Naive B cell (primary cell): Measurements from ENCODE around the gene RANBP17. TPM values are rescaled to one million over a fixed set of nuclear protein-coding genes. Genes with fewer than 3 reads are reported as not detected.

Source experiments
- ATAC-seq, 2 donors: fragments of 150-1000 bp; cut with Tn5 transposase; 2 replicates each; pipeline ENCODE4 v1.10.0; 2021; ENCODE audit warnings: low read depth in 2 of 2, mild to moderate bottlenecking in 2 of 2, moderate library complexity in 2 of 2
- DNase-seq: peaks from one replicate; pipeline ENCODE4 v3.0.0; 2022
- H3K27ac Mint-ChIP-seq, 6 donors: one replicate each; pipeline ENCODE4 v1.8.0; 2020 to 2022; ENCODE audit warnings: mild to moderate bottlenecking in 6 of 6, mixed read lengths in 6 of 6, moderate library complexity in 5 of 6, inconsistent platforms in 2 of 6
- H3K27me3 Mint-ChIP-seq, 3 donors: one replicate each; pipeline ENCODE4 v1.8.0; 2021 to 2022; ENCODE audit warnings: mixed read lengths in 3 of 3, mild to moderate bottlenecking in 1 of 3
- H3K36me3 Mint-ChIP-seq, 2 donors: one replicate each; pipeline ENCODE4 v1.8.0; 2020 to 2022; ENCODE audit warnings: mixed read lengths in 2 of 2, inconsistent platforms in 1 of 2, mild to moderate bottlenecking in 1 of 2
- H3K4me1 Mint-ChIP-seq, 3 donors: one replicate each; pipeline ENCODE4 v1.8.0; 2020 to 2022; ENCODE audit warnings: mixed read lengths in 3 of 3, inconsistent platforms in 1 of 3, mild to moderate bottlenecking in 1 of 3, moderate library complexity in 1 of 3
- H3K4me3 Mint-ChIP-seq, 8 donors: one replicate each; pipeline ENCODE4 v1.8.0; 2020 to 2022; ENCODE audit warnings: mild to moderate bottlenecking in 8 of 8, mixed read lengths in 8 of 8, moderate library complexity in 8 of 8, inconsistent platforms in 2 of 8
- H3K9me3 Mint-ChIP-seq, 7 donors: one replicate each; pipeline ENCODE4 v1.8.0; 2020 to 2022; ENCODE audit warnings: mixed read lengths in 7 of 7, mild to moderate bottlenecking in 5 of 7, inconsistent platforms in 2 of 7, moderate library complexity in 1 of 7
- polyA plus RNA-seq, 6 donors: library from polyadenylated mRNA; unstranded; fragments of 300-500 nt; fragmentation: Illumina TruSeq; gene quantifications; one replicate each; pipeline ENCODE4 v1.2.3, GENCODE V29; 2021; ENCODE audit warnings: low read depth in 6 of 6

The RANBP17 gene
- polyA plus RNA-seq, 6 donors from 2014 or later: not detected

DNA sequence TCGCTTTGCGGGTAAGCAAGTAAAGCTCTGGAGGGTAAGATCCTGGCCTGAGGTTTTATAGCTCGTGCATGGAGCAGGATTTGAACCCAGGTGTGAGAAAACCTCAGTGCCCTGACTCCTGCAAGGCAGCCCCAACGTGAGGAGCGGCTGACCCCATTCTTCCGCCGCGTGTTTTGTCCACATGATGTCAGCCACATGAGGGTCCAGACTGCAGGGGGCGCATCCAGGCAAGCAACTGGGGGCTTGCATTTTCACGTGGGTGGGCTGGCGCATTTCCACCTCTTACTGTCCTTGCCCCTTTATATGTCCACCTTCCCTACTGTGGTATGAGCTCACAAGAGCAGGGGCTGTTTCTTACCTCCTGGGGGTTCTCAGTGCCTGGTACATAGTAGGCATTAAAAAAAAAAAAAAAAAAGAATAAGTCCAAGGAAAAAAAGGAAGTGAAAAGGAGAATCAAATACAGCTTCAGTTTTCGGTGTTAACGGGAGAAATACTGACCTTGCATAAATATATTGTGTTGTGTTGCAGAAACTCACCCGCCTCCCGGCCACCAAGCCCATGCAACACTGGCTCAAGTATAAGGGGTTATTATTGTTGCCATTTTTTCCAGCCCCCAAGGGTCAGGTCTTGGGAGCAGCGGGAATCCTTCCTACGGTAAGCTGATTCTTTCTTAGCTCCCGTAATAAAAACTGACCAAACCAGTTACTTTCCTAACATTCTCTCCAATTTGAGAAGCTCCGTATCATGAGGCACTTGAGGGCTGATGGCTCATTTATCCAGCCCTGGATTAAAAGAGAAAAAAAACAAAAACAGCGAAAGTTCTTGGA is 462.2 kb downstream of the RANBP17 start:
- H3K4me3 Mint-ChIP-seq: no peak overlapping the region
- peaks cover 60 to 87% (median 65%) of the 10 kb centered on the region in 3 donors for H3K27me3 Mint-ChIP-seq
- no peak overlapping the region for H3K27ac Mint-ChIP-seq
- H3K36me3 Mint-ChIP-seq: no peaks in the 10 kb centered on the region
- DNase-seq: no peak
- peaks cover 0 to 5% (median 2%) of the 10 kb centered on the region in 7 donors for H3K9me3 Mint-ChIP-seq
- H3K4me1 Mint-ChIP-seq: no peaks in the 10 kb centered on the region
- no peak for ATAC-seq

DNA sequence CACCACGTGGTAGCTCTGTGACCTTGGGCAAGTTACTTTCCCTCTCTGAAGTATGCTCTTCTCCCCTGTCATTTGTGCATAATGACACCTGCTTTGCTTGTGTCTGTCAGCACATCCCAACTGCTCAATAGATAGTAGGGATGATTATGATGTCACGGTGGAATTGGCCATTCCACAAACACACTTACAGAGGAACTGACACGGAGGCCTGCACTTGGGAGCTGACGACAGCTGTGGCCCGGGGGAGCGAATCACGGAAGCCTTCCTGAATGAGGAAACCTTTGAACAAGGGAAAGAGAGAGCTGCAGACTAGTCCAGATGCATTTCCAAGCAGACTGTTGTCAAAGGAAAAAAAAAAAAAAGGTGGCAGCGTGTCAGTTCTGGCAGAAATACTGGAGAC is 468.2 kb downstream of the RANBP17 start:
- Mint-ChIP-seq H3K36me3 (no peaks in the 10 kb centered on the region), H3K9me3 (peaks cover 0 to 5% (median 0%) of the 10 kb centered on the region in 7 donors), H3K4me3 (peak overlapping the region in 1 of 8 donors; percentile 25), H3K4me1 (no peaks in the 10 kb centered on the region), H3K27ac (no peak overlapping the region), H3K27me3 (peaks cover 29 to 69% (median 45%) of the 10 kb centered on the region in 3 donors)
- no peak for ATAC-seq
- no peak for DNase-seq

DNA sequence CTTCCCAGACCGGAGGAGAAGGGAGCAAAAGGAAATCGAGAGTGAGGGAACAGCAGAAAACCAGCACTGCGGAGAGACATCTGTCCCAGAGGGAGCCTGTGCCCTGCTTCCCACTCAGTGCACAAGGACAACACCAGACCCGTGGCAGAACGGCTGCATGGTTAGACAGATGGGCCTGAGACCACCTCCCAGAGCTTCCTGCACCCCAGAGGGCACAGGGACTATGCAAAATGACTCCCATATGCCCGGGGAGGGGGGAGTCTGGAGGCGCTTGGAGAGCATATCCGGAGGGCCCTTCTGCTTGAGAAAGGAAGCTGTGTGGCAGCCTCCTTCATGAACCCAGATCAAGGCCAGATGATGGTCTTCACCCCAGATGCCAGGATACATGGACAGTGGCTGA is 473.8 kb downstream of the RANBP17 start:
- Mint-ChIP-seq H3K9me3 (peaks cover 0 to 1% (median 0%) of the 10 kb centered on the region in 7 donors), H3K27ac (no peak overlapping the region), H3K27me3 (peaks cover 11 to 62% (median 56%) of the 10 kb centered on the region in 3 donors), H3K36me3 (no peaks in the 10 kb centered on the region), H3K4me3 (no peak overlapping the region), H3K4me1 (peaks cover 0 to 12% (median 0%) of the 10 kb centered on the region in 3 donors)
- no peak for ATAC-seq
- DNase-seq: no peak

DNA sequence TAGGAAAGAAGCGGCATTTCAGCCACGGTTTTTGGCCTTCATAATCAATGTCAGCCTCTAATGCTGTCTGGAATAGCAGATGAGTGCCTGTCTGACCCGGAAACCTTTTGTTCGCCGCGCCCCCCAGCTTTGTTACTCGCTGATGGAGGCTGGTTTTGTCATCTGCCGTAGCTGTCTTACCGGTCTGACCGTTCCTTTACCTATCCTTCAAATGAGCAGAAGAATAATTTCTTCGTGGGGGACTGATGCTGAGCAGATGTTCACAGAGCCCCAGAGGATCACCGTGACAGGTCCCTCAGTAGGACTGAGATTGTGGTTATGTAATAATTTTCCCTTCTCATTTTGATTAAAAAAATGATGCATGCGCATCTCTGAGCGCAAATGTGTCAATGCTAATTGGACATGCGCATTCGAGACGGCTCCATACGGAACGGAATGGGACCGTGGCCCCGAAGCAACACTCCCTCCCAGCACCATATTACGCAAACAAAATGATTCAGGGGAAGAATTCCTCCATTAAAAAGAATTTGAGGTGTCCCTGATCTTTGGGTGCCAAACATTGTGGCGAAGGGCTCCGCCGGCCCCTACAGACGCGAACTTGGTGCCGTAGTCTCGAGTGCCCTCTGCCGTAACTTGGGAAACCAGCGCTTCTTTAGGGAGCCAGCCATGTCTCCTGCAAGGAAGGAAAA is 474.8 kb downstream of the RANBP17 start:
- H3K27me3 Mint-ChIP-seq: peaks cover 11 to 60% (median 55%) of the 10 kb centered on the region in 3 donors
- peaks cover 0 to 12% (median 0%) of the 10 kb centered on the region in 3 donors for H3K4me1 Mint-ChIP-seq
- H3K27ac Mint-ChIP-seq: no peak overlapping the region
- no peaks in the 10 kb centered on the region for H3K36me3 Mint-ChIP-seq
- DNase-seq: no peak
- no peak for ATAC-seq
- peak overlapping the region in 3 of 8 donors; percentile 19 to 32 (median 28) for H3K4me3 Mint-ChIP-seq
- H3K9me3 Mint-ChIP-seq: peaks cover 0 to 1% (median 0%) of the 10 kb centered on the region in 7 donors

DNA sequence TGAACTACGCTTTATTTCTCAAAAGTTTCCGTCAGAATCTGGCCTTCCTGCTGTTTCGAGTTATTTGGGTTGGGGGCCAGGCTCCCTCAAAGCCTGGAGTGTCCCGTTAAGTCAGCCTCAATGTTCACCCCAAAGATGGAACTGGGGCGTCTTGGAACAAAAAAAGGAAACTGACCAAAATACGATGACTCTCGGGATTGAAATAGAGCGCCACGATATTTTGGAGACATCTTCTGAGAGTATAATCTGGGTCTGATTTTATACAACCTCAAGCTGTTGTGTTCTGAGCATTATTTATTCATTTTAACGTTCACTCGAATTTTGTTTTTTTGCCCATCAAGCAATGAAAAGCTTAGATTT is 475.4 kb downstream of the RANBP17 start:
- DNase-seq: no peak

DNA sequence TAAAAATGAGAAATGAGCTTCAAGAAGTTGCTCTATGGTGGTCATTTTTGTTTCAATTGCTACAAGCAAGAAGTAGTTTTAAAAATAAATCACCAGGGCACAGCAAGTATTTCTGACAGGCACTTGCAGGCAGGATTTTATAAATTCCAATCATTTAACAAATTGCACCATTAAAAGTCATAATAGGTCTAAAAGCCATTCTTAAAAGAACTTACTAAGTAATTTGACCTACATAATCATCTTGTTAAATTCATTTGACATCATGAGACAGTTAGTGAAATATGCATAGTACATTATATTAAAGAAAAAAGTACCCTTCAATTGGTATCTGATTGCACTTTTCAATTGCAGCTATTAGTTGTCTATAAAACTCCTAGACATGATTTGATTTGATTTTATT is 478.2 kb downstream of the RANBP17 start:
- H3K27me3 Mint-ChIP-seq: peaks cover 11 to 40% (median 37%) of the 10 kb centered on the region in 3 donors
- ATAC-seq (no peak), DNase-seq (no peak)
- H3K4me3 Mint-ChIP-seq: no peak overlapping the region
- peaks cover 0 to 12% (median 0%) of the 10 kb centered on the region in 3 donors for H3K4me1 Mint-ChIP-seq
- H3K9me3 Mint-ChIP-seq: peaks cover 0 to 1% (median 0%) of the 10 kb centered on the region in 7 donors
- no peak overlapping the region for H3K27ac Mint-ChIP-seq
- no peaks in the 10 kb centered on the region for H3K36me3 Mint-ChIP-seq

More for the DNA sequence above, 475.4 kb downstream of the RANBP17 start:
- Mint-ChIP-seq H3K9me3 (peaks cover 0 to 1% (median 0%) of the 10 kb centered on the region in 7 donors), H3K27ac (no peak overlapping the region), H3K27me3 (peaks cover 11 to 55% (median 50%) of the 10 kb centered on the region in 3 donors), H3K36me3 (no peaks in the 10 kb centered on the region), H3K4me3 (peak overlapping the region in 3 of 8 donors; percentile 19 to 32 (median 28)), H3K4me1 (peaks cover 0 to 12% (median 0%) of the 10 kb centered on the region in 3 donors)
- no peak for ATAC-seq

DNA sequence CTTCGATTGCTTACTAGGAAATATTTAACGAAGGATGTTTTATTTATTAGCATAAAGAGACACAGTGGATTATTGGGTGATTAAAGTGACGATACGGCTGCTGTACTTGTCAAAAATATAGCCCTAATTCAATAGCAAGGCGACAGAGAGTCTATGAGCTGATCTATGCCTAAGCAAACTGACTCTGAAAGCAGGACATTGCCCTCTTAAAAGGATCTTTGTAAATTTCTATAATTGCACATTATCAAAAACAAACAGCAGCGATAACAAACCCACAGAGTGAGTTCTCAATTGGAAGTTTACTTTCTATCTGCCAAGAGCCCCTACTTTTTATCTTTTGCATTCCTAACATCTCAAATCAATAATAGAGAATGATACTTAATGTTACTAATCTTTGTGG is 478.7 kb downstream of the RANBP17 start:
- Mint-ChIP-seq H3K36me3 (no peaks in the 10 kb centered on the region), H3K27ac (no peak overlapping the region), H3K27me3 (peaks cover 11 to 40% (median 33%) of the 10 kb centered on the region in 3 donors), H3K4me1 (peaks cover 0 to 12% (median 0%) of the 10 kb centered on the region in 3 donors), H3K9me3 (peaks cover 0 to 1% (median 0%) of the 10 kb centered on the region in 7 donors), H3K4me3 (no peak overlapping the region)
- DNase-seq (no peak), ATAC-seq (no peak)

DNA sequence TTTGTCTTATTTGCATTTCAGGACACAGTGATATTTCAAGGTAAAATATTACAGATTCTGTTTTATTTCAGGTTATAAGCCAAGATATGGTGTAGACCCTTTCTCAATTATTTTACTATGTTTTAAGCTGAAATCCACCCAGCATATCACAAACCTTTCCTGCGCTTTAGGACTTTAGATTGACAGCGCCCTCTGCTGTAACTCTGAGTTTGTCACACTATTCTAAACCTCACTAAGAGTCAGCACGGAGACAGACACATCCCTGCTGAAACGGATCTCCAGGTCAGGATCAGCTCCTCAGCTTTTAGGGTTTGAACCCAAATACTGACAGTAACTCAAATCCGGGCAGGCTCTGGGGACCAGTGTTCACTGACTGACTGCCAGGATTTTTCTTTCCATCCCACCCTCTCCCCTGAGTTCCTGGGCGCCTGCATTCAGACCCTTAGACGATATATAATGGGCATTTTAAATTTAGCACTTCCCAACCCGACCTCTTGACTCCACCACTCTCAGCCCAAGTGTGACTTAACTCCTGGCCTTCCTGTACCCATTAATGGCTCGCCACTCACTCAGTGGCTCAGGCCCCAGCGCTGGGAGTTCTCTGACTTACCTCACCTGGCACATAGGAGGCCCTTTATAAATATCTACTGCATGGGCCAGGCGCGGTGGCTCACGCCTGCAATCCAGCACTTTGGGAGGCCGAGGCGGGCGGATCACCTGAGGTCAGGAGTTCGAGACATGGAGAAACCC is 480.7 kb downstream of the RANBP17 start:
- Mint-ChIP-seq H3K27ac (no peak overlapping the region), H3K9me3 (peaks cover 0 to 4% (median 0%) of the 10 kb centered on the region in 7 donors), H3K4me1 (no peaks in the 10 kb centered on the region), H3K36me3 (no peaks in the 10 kb centered on the region), H3K4me3 (no peak overlapping the region), H3K27me3 (peaks cover 12 to 33% (median 16%) of the 10 kb centered on the region in 3 donors)
- ATAC-seq: no peak
- DNase-seq: no peak

DNA sequence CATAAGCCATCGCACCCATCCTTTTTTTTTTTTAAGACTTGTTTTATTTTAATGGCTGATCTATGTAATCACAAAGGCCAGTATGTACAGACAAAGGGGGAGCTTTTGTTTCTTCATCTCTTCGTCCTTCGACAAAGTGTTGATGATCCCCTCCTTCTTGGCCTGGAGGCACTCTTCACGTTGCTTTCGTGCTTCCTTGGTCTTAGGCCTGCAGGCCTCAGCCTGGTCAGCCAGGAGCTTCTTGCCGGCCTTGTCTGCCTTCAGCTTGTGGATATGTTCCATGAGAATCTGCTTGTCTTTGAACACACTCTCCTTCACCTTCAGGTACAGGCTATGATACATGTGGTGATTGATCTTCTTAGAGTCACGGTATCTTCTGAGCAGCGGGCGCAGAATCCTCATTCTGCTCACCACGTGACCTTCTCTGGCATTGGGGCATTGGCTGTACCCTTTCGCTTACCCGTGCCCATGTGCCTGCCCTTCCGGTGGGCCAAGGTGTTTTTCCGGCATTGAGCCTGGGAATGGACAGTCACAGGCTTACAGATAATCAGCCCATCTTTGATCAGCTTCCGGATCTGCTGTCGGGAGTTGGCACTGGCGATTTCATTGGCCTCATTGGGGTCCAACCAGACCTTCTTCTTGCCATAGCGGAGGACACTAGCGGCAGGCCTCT is 483.3 kb downstream of the RANBP17 start:
- ATAC-seq (no peak), DNase-seq (no peak)
- no peak overlapping the region for H3K4me3 Mint-ChIP-seq
- H3K27ac Mint-ChIP-seq: peak overlapping the region in 1 of 6 donors; percentile 12
- H3K4me1 Mint-ChIP-seq: no peaks in the 10 kb centered on the region
- peaks cover 0 to 4% (median 0%) of the 10 kb centered on the region in 7 donors for H3K9me3 Mint-ChIP-seq
- peaks cover 7 to 29% (median 10%) of the 10 kb centered on the region in 3 donors for H3K27me3 Mint-ChIP-seq
- H3K36me3 Mint-ChIP-seq: no peaks in the 10 kb centered on the region

Other genes with a start within 250 kb of the RANBP17 start
- gene GABRP, start 78.3 kb upstream of the RANBP17 start, polyA plus RNA-seq: not detected